Natural killer cell treated with Interleukin-12 subunit alpha and Interleukin-12 subunit beta and Interleukin-15 and Interleukin-18, amount 100 ng/mL, for 72 hours (primary cell): Measurements from ENCODE around the gene FRS3. TPM values are rescaled to one million over a fixed set of nuclear protein-coding genes. Genes with fewer than 3 reads are reported as not detected.

ENCODE experiments used
- ATAC-seq, 2 donors: fragments of 150-1000 bp; cut with Tn5 transposase in 1 of 2; sonication (Bioruptor Pico), chemical (Tn5 transposase) in 1 of 2; 2 replicates each; pipeline ENCODE4 v1.10.0; 2021
- DNase-seq: peaks from one replicate; pipeline ENCODE4 v3.0.0; 2022; ENCODE audit warnings: low spot score
- H3K27ac Mint-ChIP-seq, 2 donors: 1 replicate in 1 of 2; 2 replicates in 1 of 2; pipeline ENCODE4 v1.8.0; 2022; ENCODE audit warnings: mixed read lengths in 2 of 2, mild to moderate bottlenecking in 1 of 2, moderate library complexity in 1 of 2
- H3K27me3 Mint-ChIP-seq, 2 donors: 1 replicate in 1 of 2; 2 replicates in 1 of 2; pipeline ENCODE4 v1.8.0; 2022; ENCODE audit warnings: mixed read lengths in 2 of 2
- H3K36me3 Mint-ChIP-seq: one replicate; pipeline ENCODE4 v1.8.0; 2022; ENCODE audit warnings: mixed read lengths
- H3K4me1 Mint-ChIP-seq, 2 donors: 1 replicate in 1 of 2; 2 replicates in 1 of 2; pipeline ENCODE4 v1.8.0; 2022; ENCODE audit warnings: low read depth in 2 of 2, mixed read lengths in 2 of 2, mild to moderate bottlenecking in 1 of 2
- H3K4me3 Mint-ChIP-seq: one replicate; pipeline ENCODE4 v1.8.0; 2022; ENCODE audit warnings: mixed read lengths
- H3K9me3 Mint-ChIP-seq: 2 replicates; pipeline ENCODE4 v1.8.0; 2022; ENCODE audit warnings: mixed read lengths
- total RNA-seq, 2 donors: library from RNA; stranded (reverse); gene quantifications; one replicate each; pipeline ENCODE4 v1.2.3, GENCODE V29; 2022

Gene FRS3
- total RNA-seq, 2 donors from 2014 or later = 7.4 to 9.5 TPM

GRCh38 chr6:41736800-41737555, 42.7 kb downstream of the FRS3 start:
- Mint-ChIP-seq H3K4me1 (peaks cover 7 to 10% of the 10 kb centered on the region in 2 donors), H3K9me3 (no peaks in the 10 kb centered on the region), H3K36me3 (no peaks in the 10 kb centered on the region), H3K27ac (no peak overlapping the region), H3K27me3 (no peaks in the 10 kb centered on the region), H3K4me3 (no peak overlapping the region)
- ATAC-seq (no peak), DNase-seq (no peak)

GRCh38 chr6:41736186-41736733, 43.4 kb downstream of the FRS3 start:
- Mint-ChIP-seq H3K36me3 (no peaks in the 10 kb centered on the region), H3K4me3 (peak overlapping the region; percentile 77), H3K27me3 (no peaks in the 10 kb centered on the region), H3K27ac (no peak overlapping the region), H3K9me3 (no peaks in the 10 kb centered on the region), H3K4me1 (peaks cover 13 to 14% of the 10 kb centered on the region in 2 donors)
- DNase-seq (no peak), ATAC-seq (no peak)

GRCh38 chr6:41735427-41736185, 44.1 kb downstream of the FRS3 start, which contains the start of gene TFEB:
TSS of gene TFEB (minus strand) at chr6:41735608. CDS start at chr6:41691213, 44,395 bp downstream.
- no peaks in the 10 kb centered on the region for H3K27me3 Mint-ChIP-seq
- DNase-seq (peak; percentile 94), ATAC-seq (peak; percentile 79 to 85)
- H3K9me3 Mint-ChIP-seq = no peaks in the 10 kb centered on the region
- peak within 1 kb of the TSS; percentile 77 for H3K4me3 Mint-ChIP-seq
- H3K36me3 Mint-ChIP-seq = no peaks in the 10 kb centered on the region
- peaks cover 17 to 19% of the 10 kb centered on the region in 2 donors for H3K4me1 Mint-ChIP-seq
- peak within 1 kb of the TSS in 1 of 2 donors; percentile 45 for H3K27ac Mint-ChIP-seq

GRCh38 chr6:41734666-41735426, 44.9 kb downstream of the FRS3 start:
- peak; percentile 71 to 81 for ATAC-seq
- H3K4me1 Mint-ChIP-seq = peaks cover 23 to 27% of the 10 kb centered on the region in 2 donors
- H3K27me3 Mint-ChIP-seq = no peaks in the 10 kb centered on the region
- no peaks in the 10 kb centered on the region for H3K9me3 Mint-ChIP-seq
- DNase-seq = peak; percentile 85
- H3K4me3 Mint-ChIP-seq = peak overlapping the region; percentile 77
- H3K27ac Mint-ChIP-seq = no peak overlapping the region
- H3K36me3 Mint-ChIP-seq = no peaks in the 10 kb centered on the region

- no peaks in the 10 kb centered on the region for H3K27me3 Mint-ChIP-seq
- peak overlapping the region; percentile 77 for H3K4me3 Mint-ChIP-seq
- no peaks in the 10 kb centered on the region for H3K36me3 Mint-ChIP-seq
- H3K9me3 Mint-ChIP-seq = no peaks in the 10 kb centered on the region
- DNase-seq = peak; percentile 82
- peaks cover 32 to 35% of the 10 kb centered on the region in 2 donors for H3K4me1 Mint-ChIP-seq
- ATAC-seq = peak; percentile 75 to 76
- H3K27ac Mint-ChIP-seq = peak overlapping the region; percentile 78 to 88
Observed at GRCh38 chr6:41733707-41734665, 45.7 kb downstream of the FRS3 start.

- DNase-seq (no peak), ATAC-seq (no peak)
- H3K4me3 Mint-ChIP-seq = peak overlapping the region; percentile 77
- H3K36me3 Mint-ChIP-seq = no peaks in the 10 kb centered on the region
- peaks cover 38 to 42% of the 10 kb centered on the region in 2 donors for H3K4me1 Mint-ChIP-seq
- peak overlapping the region; percentile 78 to 88 for H3K27ac Mint-ChIP-seq
- no peaks in the 10 kb centered on the region for H3K9me3 Mint-ChIP-seq
- H3K27me3 Mint-ChIP-seq = no peaks in the 10 kb centered on the region
Observed at GRCh38 chr6:41733360-41733706, 46.4 kb downstream of the FRS3 start.

GRCh38 chr6:41732591-41733359, 46.9 kb downstream of the FRS3 start:
- H3K27me3 Mint-ChIP-seq = no peaks in the 10 kb centered on the region
- no peaks in the 10 kb centered on the region for H3K9me3 Mint-ChIP-seq
- peak overlapping the region; percentile 77 for H3K4me3 Mint-ChIP-seq
- DNase-seq = peak; percentile 87
- ATAC-seq = peak; percentile 51 to 58
- peak overlapping the region; percentile 78 to 88 for H3K27ac Mint-ChIP-seq
- no peaks in the 10 kb centered on the region for H3K36me3 Mint-ChIP-seq
- peaks cover 42 to 45% of the 10 kb centered on the region in 2 donors for H3K4me1 Mint-ChIP-seq

- peaks cover 48 to 49% of the 10 kb centered on the region in 2 donors for H3K4me1 Mint-ChIP-seq
Observed at GRCh38 chr6:41732149-41732548, 47.6 kb downstream of the FRS3 start.

GRCh38 chr6:41731561-41732086, 48.1 kb downstream of the FRS3 start:
- DNase-seq = no peak
- no peaks in the 10 kb centered on the region for H3K36me3 Mint-ChIP-seq
- peak overlapping the region; percentile 63 for H3K4me3 Mint-ChIP-seq
- ATAC-seq = no peak
- H3K4me1 Mint-ChIP-seq = peaks cover 53% of the 10 kb centered on the region in 2 donors
- H3K9me3 Mint-ChIP-seq = no peaks in the 10 kb centered on the region
- no peaks in the 10 kb centered on the region for H3K27me3 Mint-ChIP-seq
- peak overlapping the region; percentile 78 to 95 for H3K27ac Mint-ChIP-seq

More at GRCh38 chr6:41732149-41732548, 47.6 kb downstream of the FRS3 start:
- H3K27me3 Mint-ChIP-seq = no peaks in the 10 kb centered on the region
- peak overlapping the region; percentile 78 to 88 for H3K27ac Mint-ChIP-seq
- no peaks in the 10 kb centered on the region for H3K36me3 Mint-ChIP-seq
- H3K4me3 Mint-ChIP-seq = peak overlapping the region; percentile 77
- no peak for ATAC-seq
- no peaks in the 10 kb centered on the region for H3K9me3 Mint-ChIP-seq
- DNase-seq = no peak

- peaks cover 53 to 55% of the 10 kb centered on the region in 2 donors for H3K4me1 Mint-ChIP-seq
- H3K27ac Mint-ChIP-seq = peak overlapping the region; percentile 78 to 95
- no peaks in the 10 kb centered on the region for H3K36me3 Mint-ChIP-seq
- H3K9me3 Mint-ChIP-seq = no peaks in the 10 kb centered on the region
- DNase-seq (no peak), ATAC-seq (no peak)
- peak overlapping the region; percentile 63 for H3K4me3 Mint-ChIP-seq
- H3K27me3 Mint-ChIP-seq = no peaks in the 10 kb centered on the region
Observed at GRCh38 chr6:41730531-41731436, 48.9 kb downstream of the FRS3 start.

GRCh38 chr6:41729624-41730023, 50.1 kb downstream of the FRS3 start:
- no peaks in the 10 kb centered on the region for H3K9me3 Mint-ChIP-seq
- H3K4me3 Mint-ChIP-seq = peak overlapping the region; percentile 67
- DNase-seq = no peak
- H3K27ac Mint-ChIP-seq = peak overlapping the region; percentile 78 to 95
- H3K4me1 Mint-ChIP-seq = peaks cover 57 to 58% of the 10 kb centered on the region in 2 donors
- H3K36me3 Mint-ChIP-seq = no peaks in the 10 kb centered on the region
- H3K27me3 Mint-ChIP-seq = no peaks in the 10 kb centered on the region
- no peak for ATAC-seq
